ENCODE results near the gene OSGEP. TPM values are rescaled to one million over a fixed set of nuclear protein-coding genes. Genes with fewer than 3 reads are reported as not detected.

Gene OSGEP
- total RNA-seq, 1 experiment from 2014 or later: 50.1 TPM

DNA sequence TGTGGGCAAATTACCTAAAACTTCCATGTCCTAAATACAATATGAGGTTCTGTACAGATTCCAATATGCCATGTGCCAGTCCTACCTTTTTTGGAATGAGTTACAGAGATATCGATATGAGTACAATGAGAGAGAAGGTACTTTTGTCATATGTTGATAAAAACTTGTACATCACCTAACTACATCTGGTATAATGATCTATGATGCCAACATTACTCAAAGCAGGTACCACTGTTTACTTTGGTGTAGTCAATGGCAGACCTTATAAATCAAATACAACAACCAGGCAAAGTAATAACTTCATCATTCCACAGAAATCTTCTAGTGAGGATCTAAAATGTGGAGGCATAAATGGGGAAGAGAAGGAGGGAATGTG lies 54.0 kb downstream of the OSGEP start:
- DNase-seq (ENCODE audit: low read depth): no peak

DNA sequence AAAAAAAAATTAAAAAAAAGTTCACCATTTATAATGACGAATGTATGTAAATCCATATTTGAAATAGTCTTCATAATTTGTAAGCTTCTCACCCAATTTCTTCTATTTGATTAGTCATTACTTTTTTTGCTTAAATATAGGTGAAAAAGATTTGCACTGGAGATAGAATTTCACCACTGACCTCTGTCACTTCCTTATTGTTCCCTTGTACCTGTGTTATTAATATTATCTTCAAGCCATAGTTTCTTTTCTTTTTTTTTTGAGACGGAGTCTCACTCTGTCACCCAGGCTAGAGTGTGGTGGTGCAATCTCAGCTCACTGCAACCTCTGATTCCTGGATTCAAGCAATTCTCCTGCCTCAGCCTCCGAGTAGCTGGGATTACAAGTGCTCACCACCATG lies 57.1 kb downstream of the OSGEP start:
- DNase-seq (ENCODE audit: low read depth): no peak

Small RNA genes lying within 50 kb of the gene (small RNA-seq; reads per million reads assigned to genes)
- 0.07 reads per million for gene RNA5SP382

Other genes starting within 250 kb of the OSGEP start
- not detected in 2 replicates for gene OR11H6, start 231.1 kb downstream of the OSGEP start, total RNA-seq (2014; rRNA removed; shearing (Covaris generic))
- not detected in 2 replicates for gene OR11H7, start 225.8 kb downstream of the OSGEP start, total RNA-seq (2014; rRNA removed; shearing (Covaris generic))
- gene OR11H4, start 215.5 kb downstream of the OSGEP start, total RNA-seq (2014; rRNA removed; shearing (Covaris generic)): not detected in 2 replicates
- 13.5 and 15.6 TPM in 2 replicates for gene TTC5, start 148.9 kb downstream of the OSGEP start, total RNA-seq (2014; rRNA removed; shearing (Covaris generic))
- gene CCNB1IP1, start 121.5 kb downstream of the OSGEP start, total RNA-seq (2014; rRNA removed; shearing (Covaris generic)): 47.6 and 60.6 TPM in 2 replicates
- gene PARP2, start 111.2 kb downstream of the OSGEP start, total RNA-seq (2014; rRNA removed; shearing (Covaris generic)): 30.5 and 30.8 TPM in 2 replicates
- 9.4 TPM in 2 replicates for gene TEP1, start 41.3 kb downstream of the OSGEP start, total RNA-seq (2014; rRNA removed; shearing (Covaris generic))
- not detected in 2 replicates for gene KLHL33, start 18.6 kb downstream of the OSGEP start, total RNA-seq (2014; rRNA removed; shearing (Covaris generic))
- 139 and 207 TPM in 2 replicates for gene APEX1, start 414 bp upstream of the OSGEP start, total RNA-seq (2014; rRNA removed; shearing (Covaris generic))
- gene PIP4P1, start 6.6 kb upstream of the OSGEP start, total RNA-seq (2014; rRNA removed; shearing (Covaris generic)): 20.5 and 21.0 TPM in 2 replicates
- 167 and 204 TPM in 2 replicates for gene PNP, start 14.6 kb upstream of the OSGEP start, total RNA-seq (2014; rRNA removed; shearing (Covaris generic))
- gene RNASE10, start 50.7 kb upstream of the OSGEP start, total RNA-seq (2014; rRNA removed; shearing (Covaris generic)): not detected in 2 replicates
- not detected in 2 replicates for gene RNASE9, start 106.2 kb upstream of the OSGEP start, total RNA-seq (2014; rRNA removed; shearing (Covaris generic))
- gene RNASE11, start 133.2 kb upstream of the OSGEP start, total RNA-seq (2014; rRNA removed; shearing (Covaris generic)): not detected in 2 replicates
- not detected in 2 replicates for gene RNASE12, start 136.6 kb upstream of the OSGEP start, total RNA-seq (2014; rRNA removed; shearing (Covaris generic))
- gene OR6S1, start 186.9 kb upstream of the OSGEP start, total RNA-seq (2014; rRNA removed; shearing (Covaris generic)): not detected in 2 replicates
- gene RNASE4, start 229.7 kb upstream of the OSGEP start, total RNA-seq (2014; rRNA removed; shearing (Covaris generic)): 0.82 and 0.87 TPM in 2 replicates
- gene ANG, start 234.0 kb upstream of the OSGEP start, total RNA-seq (2014; rRNA removed; shearing (Covaris generic)): 0.33 and 0.77 TPM in 2 replicates

All from HT1080 (cell line).